Erythroblast (primary cell): ENCODE data around the gene DAAM1.

Experiments used
- DNase-seq, 2 experiments: peaks; one replicate each; lab custom pipeline; 2025; lab: John Stamatoyannopoulos, UW
- GATA1 ChIP-seq: IDR thresholded peaks from 2 replicates; pipeline ENCODE4 v1.6.1; 2011; ENCODE audit warnings: low read depth, mild to moderate bottlenecking, control low read depth, low read length, moderate library complexity
- POLR2A ChIP-seq: IDR thresholded peaks from 2 replicates; pipeline ENCODE4 v1.6.1; 2011; ENCODE audit warnings: mild to moderate bottlenecking, low read length

Gene DAAM1

DNA sequence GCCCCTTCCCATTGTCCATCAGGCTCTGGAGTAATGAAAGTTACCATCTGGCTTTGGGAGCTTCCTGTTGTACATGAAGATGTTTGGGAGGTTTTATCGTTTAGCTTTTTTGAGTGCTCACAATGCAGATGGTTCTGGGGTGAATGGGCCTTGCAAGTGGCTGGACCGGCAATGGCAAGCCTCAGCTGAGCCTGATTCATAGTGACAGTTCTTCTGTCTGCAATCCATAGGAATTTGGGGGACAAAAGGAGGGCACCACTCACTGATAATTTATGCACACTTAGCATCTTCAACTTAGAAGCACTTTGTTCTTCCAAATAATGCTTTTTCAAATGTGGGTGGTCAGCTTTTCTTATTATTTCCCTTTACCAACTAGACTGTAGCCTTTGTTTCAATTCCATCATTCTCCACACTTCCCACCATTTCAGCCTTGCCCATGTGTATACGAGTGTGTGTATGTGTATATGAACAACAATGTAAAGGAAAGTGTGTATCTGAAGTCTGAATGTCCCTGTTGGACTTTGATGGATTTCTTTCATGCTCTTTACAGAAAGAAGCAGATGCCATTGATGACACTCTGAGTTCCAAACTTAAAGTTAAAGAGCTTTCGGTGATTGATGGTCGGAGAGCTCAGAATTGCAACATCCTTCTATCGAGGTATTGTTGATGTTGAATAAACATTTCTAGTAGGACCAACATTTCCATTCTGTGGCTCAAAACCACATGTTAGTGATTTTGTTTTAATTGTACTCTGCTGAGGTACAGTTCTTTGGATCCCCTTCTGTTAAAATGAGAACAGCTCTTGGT, 151.3 kb downstream of the DAAM1 start:
- TF ChIP-seq POLR2A (no peak), GATA1 (no peak)

DNA sequence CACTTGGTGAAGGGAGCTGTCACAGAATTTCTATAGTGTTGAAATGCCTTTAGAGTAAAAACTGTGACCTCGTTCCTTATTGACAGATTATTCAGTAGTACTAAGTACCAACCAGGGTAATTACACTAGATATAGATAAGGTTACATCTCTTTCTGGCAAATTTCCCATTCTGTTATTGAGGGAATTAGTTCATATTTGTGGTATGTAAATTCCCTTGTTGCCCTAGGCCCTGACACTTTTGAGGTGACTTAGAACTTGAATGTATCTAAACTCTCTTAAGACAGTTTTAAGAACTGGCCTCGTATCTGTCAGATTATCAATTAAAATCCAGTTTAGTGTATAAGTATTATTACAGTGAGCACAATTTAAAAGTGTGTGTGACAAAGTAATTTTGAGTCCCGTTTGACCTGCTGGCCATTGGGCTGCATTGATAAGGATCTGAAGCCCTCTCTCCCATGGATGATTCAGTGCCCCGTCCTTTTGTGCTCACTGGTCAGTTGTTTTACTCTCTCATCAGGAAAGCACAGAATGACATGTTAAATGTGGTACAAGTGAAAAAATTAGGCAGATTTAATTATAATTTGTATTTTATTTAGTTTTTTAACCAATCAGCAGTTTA, 153.5 kb downstream of the DAAM1 start:
- no peak for DNase-seq
- no peak for TF ChIP-seq GATA1
- no peak for TF ChIP-seq POLR2A

More for the DNA sequence above, 151.3 kb downstream of the DAAM1 start:
- DNase-seq: no peak

DNA sequence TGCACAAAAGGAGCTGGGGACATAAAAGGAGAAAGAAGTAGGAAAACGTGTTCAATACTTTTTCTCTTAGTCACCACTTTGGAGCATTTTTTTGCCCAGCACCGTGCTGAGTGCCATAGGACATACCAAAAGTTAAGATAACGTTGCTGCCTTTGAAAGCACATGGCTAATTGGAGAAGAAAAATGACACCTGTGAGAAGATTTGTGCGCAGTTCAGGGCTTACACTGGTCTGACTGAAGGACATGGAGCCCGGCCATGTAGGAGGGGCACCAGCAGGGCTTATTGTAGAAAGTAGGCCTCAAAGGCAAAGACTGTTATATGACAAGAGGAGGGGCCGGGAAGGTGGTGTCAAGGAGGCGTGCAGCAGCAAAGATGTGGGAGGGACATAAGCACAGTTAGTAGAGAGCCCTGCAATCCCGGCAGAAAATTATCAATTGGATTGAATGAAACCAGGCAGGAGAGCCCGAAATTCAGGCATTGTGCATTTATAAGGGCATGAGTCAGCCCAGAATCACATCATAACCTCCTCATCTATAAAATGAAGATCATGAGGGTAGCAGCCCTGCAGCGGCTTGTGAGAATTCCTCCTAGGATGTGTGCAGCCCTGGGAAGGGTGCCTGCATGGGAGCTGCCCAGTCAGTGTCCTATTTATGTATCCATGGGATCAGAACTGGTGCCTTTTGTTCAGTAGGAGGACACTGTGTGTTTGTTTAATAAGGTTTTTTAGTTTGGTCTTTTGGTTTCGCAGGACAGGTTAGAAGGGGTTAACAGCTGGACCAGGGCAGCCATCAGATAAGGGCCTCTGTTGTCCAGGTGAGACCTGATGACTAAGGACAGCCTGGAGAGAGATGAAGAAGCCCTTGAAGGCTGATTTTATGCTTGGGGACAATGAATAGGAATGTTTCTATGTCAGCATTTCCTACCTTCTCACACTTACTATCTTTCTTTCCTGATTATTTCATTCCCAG, 154.3 kb downstream of the DAAM1 start:
- no peak for DNase-seq
- no peak for TF ChIP-seq POLR2A
- no peak for TF ChIP-seq GATA1

DNA sequence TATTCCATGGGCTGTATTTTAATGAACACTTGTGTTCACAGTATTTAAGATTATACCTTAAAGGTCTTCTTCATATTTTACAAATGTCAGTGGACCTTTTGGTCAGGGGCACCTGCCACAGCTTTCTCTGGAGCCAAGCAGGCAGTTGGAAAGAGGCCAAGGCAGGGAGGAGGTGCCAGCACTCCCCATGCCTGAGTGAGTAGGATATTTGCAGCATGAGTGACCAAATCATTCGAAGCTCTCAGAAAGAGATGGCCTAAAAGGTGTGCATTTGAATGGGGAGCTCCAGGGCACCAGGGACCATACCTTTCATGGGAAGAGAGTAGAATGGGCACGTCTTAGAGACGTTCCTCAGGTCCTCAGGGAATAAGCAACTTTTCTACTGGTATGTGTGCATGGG, 155.1 kb downstream of the DAAM1 start:
- no peak for DNase-seq
- TF ChIP-seq GATA1 (no peak), POLR2A (no peak)

DNA sequence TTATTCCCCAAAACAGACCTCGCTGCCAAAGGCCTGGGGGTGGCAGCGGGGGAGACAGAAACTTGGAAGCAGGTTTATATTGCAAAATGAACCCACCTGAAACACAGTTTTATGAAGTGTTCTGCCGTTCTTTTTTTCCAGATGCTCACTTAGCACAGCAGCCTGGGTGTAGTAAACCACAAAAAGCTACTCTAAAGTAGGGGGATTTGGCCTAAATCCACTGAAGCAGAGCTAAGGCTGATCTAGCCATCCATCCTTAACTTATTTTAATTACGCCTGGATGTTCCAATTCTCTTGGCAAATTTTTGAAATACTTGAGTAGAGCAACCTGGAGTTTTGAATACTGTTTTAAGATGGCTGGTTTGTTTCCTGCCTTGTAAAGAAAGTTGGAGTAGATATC, 155.5 kb downstream of the DAAM1 start:
- TF ChIP-seq POLR2A: no peak
- no peak for TF ChIP-seq GATA1

DNA sequence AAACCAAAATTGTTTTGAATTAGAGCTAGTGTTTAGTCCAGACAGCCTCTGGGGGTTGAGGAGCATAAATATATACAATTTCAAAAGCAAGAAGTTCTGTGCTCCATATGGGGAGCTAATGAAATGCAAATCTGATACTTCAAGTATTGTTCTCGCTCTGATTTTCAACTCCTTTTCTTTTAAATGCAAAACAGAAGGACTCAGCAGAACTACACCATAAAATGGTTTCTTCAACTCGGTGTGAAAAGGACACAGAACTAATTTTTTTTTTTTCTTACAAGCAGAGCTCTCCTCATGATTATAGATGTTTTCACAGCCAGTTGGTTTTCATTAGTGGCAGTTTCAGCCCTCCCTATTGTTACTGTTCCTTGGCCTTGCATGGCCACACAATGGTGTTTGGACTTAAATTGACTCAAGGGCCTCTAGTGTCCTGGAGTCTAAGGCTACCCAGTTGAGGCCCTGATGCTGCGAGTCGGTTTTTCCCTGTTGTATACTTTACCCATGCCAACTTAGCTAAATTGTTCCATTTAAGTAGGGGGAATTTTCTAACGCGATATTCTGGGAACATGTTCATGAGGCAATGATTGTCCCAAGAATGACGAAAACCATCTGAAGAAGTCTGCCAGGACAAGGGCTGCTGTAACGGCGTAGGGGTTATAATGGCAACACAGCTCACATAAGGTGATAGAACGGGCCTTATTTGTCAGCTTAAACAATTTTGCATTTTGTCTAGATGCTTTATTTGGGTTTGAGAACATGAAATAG, 156.4 kb downstream of the DAAM1 start:
- DNase-seq: no peak
- TF ChIP-seq POLR2A (no peak), GATA1 (no peak)

More for the DNA sequence above, 155.5 kb downstream of the DAAM1 start:
- DNase-seq: no peak

DNA sequence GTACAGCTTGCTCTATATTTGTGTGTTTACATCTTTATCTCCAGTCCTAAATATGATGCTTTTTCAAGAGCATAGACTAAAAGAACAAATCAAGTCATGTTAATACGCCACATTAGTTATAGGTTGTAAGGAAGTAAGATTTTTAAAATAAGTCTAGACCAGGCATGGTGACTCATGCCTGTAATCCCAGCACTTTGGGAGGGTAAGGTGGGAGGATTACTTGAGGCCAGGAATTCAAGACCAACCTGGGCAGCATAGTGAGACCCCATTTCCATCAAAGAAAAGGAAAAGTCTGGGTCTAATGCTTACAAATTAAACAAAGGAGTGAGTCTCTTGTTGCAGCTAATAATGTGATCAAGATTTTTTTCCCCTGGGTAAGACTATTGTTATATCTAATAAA, 157.9 kb downstream of the DAAM1 start:
- TF ChIP-seq POLR2A (no peak), GATA1 (no peak)
- no peak for DNase-seq

DNA sequence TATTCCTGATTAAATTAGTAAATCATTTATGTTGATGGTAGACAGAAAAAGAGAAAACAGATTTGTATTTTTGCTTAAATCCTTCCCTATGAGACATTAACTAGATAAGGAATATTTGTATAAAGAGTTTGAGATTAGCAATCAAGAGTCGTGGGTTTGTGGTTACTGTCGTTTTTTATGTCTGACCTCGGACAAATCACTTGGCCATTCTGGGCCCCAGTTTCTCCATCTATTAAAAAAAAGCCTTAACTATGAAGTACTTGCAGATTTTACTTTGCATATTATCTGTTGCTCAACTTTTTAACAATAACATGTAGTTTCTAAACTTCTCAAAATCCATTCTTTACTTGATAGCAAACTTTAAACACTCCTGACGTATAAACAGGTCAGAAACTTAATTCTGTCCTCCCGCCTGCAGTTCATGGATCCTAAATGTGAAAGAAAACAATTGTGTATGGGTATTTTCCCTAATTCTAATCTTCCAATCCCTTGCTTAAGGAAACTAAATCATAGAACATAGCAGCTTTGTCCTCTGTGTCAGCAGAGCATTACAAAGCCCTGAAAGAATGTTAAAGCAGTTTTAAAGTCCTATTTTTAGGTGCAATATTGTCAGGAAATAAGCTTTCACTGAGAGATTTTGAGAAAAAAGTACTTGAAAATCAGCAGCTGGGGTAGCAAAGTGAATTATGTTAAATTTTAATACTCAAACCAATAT, 158.5 kb downstream of the DAAM1 start:
- DNase-seq: no peak
- TF ChIP-seq POLR2A (no peak), GATA1 (no peak)

DNA sequence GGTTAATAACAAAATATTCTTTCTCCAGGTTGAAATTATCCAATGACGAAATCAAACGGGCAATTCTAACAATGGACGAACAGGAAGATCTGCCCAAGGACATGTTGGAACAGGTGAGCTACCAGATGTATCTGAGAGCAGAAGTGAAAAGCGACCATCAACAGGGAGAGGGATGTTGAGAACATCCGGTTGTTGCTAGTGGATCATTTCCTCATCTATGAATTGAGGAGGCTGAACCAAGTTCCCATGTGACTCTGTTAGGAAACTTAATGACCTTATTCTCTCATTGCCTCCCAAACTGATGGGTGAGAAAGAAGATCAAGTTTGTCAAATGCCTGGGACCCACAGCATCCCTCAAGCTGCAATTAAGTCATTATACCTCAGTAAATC, 159.0 kb downstream of the DAAM1 start:
- TF ChIP-seq POLR2A: no peak
- no peak for DNase-seq

DNA sequence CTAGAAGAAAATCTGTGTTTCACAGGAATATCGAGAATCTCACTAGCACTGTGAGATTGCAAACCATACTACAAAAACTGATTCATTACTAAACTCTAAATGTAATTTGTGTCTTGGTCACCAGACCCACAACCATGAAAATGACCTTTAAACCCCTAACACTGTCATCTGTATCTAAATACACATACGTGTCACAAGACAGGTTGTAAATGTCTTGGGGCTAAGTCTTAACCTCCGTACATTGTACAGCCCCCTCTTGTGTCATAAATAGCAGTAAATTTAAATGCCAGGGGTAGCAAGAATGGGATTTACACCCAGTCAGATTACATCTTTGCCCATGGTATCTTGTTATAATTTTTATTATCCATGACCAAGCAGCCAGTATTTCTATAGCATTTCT, 159.4 kb downstream of the DAAM1 start:
- TF ChIP-seq GATA1: no peak
- TF ChIP-seq POLR2A: no peak
- no peak for DNase-seq

DNA sequence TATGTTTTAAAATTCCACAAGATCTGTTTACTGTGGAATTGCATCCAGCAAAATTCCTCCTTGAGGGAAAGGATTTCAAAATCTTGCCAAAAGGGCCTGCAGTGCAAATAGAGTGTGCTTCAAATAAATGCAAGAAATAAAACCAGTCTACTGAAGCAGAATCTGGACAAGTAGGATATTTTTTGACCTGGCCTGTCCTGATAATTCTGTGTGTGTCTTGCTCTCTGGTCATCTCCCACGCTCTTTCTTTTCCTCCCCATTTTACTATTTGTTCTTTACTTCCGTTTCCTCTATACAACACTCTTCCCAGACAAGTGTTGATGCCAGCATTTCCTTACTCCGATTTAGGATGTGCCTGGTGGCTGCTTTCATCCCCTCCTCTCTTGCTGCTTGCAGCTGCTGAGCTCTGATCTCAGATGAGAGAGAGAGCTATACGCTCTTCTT, 160.8 kb downstream of the DAAM1 start:
- DNase-seq: no peak
- no peak for TF ChIP-seq GATA1
- no peak for TF ChIP-seq POLR2A

DNA sequence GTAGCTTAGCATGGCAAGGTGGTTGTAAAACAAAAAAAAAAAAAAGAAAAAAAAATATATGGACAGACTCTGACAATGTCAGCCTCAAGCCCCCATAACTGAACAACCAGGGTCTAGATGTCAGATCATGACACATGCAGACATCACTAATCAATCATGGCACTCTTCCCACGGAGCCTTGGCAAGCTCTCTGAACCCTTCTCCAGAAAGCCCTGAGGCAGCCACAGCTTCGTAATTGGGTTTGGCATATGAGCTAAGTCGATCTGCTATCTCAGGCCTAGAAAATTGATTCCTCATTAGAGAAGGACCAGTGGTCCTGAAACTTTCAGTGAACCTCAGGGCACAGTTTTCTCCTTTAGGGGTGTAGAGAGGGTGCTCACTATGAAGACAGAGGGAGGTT, 164.5 kb downstream of the DAAM1 start:
- DNase-seq: no peak
- TF ChIP-seq GATA1 (no peak), POLR2A (no peak)

DNA sequence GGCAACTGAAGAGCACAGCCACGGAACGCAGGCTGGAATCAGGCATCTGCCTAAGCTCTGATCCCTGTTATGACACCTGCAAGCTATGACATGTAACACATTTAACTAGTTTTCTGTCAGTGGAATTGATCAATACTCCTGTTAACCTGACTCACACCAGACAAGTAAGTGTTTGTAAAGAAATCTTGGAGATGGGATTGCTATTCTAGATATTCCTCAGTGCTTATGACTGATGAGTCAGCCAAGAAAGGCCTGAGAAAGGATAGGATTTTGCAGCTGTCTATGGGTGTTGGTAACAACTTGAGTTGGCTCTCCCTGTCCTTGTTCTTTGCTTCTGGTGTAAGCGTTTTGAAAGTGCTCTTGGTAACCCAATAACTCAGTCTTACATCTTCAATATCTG, 166.2 kb downstream of the DAAM1 start:
- TF ChIP-seq GATA1: no peak
- no peak for TF ChIP-seq POLR2A
- DNase-seq: no peak
